ENCODE results near the gene ZNF57.
"Not testable (repeated sequence)": the region's sequence is repeated elsewhere in the genome, so short reads cannot be mapped to it uniquely, and the experiment has no call there.

Gene ZNF57

DNA sequence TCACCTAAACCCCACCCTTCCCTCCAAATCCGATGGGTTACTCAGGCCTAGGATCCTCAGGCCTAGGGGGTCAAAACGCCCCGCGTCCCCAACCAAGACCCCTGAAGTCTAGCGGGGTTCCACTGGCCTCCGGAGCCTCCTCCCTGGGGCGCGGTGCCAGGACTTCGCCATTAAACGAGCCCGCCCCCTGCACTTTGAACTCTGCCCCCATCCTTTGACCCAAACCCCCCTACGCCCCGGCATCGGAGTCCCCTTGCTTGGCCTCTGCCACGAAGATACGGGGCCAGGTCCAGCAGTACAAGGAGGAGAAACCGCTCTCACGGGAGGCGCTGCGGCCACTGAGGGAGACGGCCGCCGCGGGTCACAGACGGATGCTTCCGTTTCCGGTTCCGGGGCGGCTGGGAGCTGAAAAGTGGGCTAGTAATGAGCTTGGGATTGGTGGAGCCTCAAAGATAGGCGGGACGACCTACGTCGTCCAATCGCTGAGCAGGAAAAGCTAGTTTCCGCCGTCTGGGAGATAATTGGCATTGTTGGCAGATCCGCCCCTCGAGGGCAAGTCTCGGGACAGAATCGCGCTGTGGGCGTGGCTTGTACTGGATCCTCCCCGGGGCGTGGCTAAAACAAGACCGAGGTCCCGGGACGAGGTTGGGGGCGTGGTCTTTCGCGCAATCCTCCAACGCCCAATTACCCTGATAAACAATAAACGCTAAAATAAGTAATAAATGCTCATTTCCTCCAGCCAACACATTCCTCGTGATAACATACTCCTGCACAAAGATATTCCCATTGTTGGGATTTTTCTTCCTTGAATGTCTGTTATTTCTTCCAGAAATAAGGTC is 49.8 kb downstream of the ZNF57 start:
- peak; percentile 100 for DNase-seq (ENCODE audit: low read depth in 3 of 3, low spot score in 1 of 3)

DNA sequence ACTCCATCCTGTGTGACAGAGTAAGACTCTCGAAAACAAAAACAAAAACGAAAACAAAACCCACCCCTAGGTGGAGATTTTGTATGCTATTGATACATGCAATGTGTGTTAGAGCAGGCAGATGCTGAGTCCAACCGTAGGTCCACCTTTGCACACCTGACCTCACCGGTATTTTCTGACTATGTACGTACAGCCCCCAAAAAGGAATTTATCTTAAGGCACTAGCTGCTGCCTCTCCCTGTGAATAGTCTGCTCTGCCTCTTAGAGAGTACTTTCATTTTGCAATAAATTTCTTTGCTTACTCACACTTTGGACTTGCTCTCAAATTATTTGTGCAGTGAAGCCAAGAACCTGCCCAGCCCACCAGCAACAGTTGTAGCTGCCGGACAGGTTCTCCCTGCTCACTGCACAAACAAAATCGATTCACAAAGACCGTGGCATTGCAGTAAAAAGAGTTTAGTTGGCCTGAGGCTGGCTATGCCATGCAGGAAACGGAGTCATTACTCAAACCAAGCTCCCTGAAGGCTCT is 52.3 kb downstream of the ZNF57 start:
- DNase-seq (ENCODE audit: low read depth in 3 of 3, low spot score in 1 of 3), result no peak

DNA sequence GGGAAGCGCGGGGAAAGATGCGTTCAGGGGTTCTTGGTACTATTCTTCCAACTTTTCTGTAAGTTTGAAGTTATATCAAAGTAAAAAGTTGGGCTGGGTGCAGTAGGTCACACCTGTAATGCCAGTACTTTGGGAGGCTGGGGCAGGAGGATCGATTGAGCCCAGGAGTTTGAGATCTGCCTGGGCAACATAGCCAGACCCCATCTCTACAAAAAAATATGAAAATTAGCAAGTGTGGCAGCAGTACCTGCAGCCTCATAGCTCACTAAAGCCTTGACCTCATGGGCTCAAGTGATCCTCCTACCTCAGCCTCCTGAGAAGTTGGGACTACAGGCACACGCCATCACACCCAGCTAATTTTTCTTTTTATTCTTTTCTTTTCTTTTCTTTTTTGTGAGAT is 56.4 kb downstream of the ZNF57 start:
- no peak for DNase-seq (ENCODE audit: low read depth in 3 of 3, low spot score in 1 of 3)

DNA sequence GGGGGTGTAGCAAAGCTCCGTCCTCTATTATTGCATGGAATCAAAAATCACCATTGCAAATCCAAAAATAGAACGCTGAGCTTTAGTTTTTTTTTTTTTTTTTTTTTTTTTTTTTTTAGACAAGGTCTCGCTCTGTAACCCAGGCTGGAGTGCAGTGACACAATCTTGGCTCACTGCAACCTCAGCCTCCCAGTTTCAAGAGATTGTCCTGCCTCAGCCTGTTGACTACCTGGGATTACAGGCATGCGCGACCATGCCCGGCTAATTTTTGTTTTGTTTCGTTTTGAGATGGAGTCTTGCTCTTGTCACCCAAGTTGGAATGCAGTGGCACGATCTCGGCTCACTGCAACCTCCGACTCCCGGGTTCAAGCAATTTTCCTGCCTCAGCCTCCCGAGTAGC is 59.4 kb downstream of the ZNF57 start:
- no peak for DNase-seq (ENCODE audit: low read depth in 3 of 3, low spot score in 1 of 3)

DNA sequence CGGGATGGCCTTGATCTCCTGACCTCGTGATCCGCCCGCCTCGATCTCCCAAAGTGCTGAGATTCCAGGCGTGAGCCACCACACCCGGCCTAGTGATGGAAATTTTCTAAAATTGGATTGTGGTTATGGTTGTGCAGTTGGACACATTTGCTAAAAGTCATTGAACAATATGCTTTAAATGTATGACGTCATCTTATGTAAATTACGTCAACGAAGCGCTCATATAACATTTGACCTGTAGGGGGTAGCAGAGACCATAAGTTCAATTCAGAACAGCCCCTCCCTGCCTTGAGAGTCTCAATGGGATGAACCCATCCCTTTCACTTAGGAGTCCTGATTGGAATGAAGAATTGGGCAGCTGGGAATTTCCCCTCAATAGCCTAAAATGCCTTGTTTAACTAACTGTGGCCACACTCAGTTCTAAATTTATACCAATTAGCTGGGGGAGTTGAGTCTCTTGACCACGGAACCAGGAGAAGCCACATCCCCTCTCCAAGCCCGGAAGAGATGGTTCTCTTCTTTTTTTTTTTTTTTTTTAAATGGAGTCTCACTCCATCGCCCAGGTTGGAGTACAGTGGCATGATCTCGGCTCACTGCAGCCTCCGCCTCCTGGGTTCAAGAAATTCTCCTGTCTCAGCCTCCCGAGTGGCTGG is 61.4 kb downstream of the ZNF57 start:
- DNase-seq (ENCODE audit: low read depth in 3 of 3, low spot score in 1 of 3), result no peak

DNA sequence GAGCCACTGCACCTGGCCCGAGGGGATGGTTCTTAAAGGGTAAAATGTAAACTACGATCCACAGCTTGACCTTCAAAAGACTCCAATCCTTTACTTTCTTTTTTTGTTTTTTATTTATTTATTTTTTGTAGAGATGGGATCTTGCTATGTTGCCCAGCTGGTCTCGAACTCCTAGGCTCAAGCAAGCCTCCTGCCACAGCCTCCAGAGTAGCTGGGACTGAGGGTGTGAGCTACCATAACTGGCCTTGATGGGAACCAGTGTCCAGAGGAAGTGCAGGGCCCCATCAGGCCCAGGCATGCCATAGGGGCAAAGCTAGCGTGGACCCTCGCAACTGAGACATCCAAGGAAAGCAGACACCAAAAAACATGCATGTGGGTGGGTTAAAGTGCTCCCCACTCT is 62.4 kb downstream of the ZNF57 start:
- DNase-seq (ENCODE audit: low read depth in 3 of 3, low spot score in 1 of 3), result no peak

DNA sequence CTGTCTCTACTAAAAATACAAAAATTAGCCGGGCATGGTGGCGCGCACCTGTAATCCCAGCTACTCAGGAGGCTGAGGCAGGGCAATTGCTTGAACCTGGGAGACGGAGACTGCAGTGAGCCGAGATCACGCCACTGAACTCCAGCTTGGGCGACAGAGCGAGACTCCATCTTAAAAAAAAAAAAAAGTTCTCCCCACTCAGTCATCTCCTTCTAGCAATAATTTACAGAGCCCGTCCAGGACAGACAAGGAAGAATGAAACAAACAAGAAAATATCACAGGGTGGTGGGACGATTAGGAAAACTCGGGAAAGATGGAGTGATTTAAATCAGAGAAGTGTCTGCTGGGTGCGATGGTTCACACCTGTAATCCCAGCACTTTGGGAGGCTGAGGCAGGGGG is 62.9 kb downstream of the ZNF57 start:
- not testable (repeated sequence) for DNase-seq (ENCODE audit: low read depth in 3 of 3, low spot score in 1 of 3)

DNA sequence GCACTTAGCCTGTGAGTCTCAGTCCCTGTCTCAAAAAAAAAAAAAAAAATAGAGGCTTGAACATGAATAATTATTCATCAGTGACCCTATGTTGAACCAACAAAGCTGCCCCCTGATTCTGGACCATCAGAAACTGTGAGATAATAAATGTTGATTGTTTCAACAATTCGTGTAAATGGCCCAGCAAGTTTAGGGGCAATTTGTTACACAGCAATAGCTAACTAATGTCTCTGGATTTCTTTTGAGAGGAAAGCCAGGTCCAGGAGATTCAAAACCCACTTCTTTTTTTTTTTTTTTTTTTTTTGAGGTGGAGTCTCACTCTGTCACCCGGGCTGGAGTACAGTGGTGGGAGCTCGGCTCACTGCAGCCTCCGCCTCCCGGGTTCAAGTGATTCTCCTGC is 64.1 kb downstream of the ZNF57 start:
- DNase-seq (ENCODE audit: low read depth in 3 of 3, low spot score in 1 of 3), result no peak

DNA sequence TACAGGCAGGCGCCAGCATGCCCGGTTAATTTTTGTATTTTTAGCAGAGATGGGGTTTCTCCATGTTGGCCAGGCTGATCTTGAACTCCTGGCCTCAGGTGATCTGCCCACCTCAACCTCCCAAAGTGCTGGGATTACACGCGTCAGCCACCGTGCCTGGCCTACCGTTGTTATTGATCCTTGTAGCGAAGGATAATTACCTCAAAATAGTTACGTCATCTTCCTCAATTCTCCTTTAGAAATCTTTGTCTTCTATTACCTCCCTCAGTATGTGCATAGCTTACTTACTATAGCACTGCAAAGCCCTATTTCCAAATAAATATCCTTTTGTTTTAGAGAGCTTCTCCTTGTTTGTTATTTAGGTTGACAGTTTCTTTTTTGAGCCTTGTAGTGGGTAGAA is 67.2 kb downstream of the ZNF57 start:
- no peak for DNase-seq (ENCODE audit: low read depth in 3 of 3, low spot score in 1 of 3)

Measured in stimulated activated CD4-positive, alpha-beta T cell treated with anti-CD3 and anti-CD28 coated beads, TNF-alpha, amount 100 ng/mL, for 1 hour (primary cell).